Spleen (tissue), 11 donors: ENCODE measurements around the gene PRUNE1. TPM values are rescaled to one million over a fixed set of nuclear protein-coding genes. Genes with fewer than 3 reads are reported as not detected.

Experiments used
- DNase-seq: peaks from one replicate; pipeline ENCODE4 v3.0.0-alpha.2; 2020
- H3K27ac ChIP-seq, 8 donors: fragments of 200-600 bp; sonication (generic) in 7 of 8; 1 replicate in 4 of 8; 2 replicates in 4 of 8; pipeline versions ENCODE4 v1.5.0 to v1.8.0; 2016 to 2021; ENCODE audit warnings: inconsistent platforms in 4 of 8, mild to moderate bottlenecking in 4 of 8, moderate library complexity in 1 of 8
- H3K27me3 ChIP-seq, 7 donors: fragments of 200-600 bp; sonication (generic) in 6 of 7; replicated peaks in 1 of 7; 1 replicate in 4 of 7; 2 replicates in 3 of 7; pipeline versions ENCODE4 v1.5.0 to v1.8.0; 2016 to 2021; ENCODE audit warnings: inconsistent platforms in 3 of 7, mild to moderate bottlenecking in 1 of 7
- H3K36me3 ChIP-seq, 6 donors: fragments of 200-600 bp; sonication (generic) in 5 of 6; 1 replicate in 4 of 6; 2 replicates in 2 of 6; pipeline versions ENCODE4 v1.5.0 to v1.8.0; 2016 to 2021; ENCODE audit warnings: inconsistent platforms in 2 of 6
- H3K4me1 ChIP-seq, 6 donors: fragments of 200-600 bp; sonication (generic) in 5 of 6; 1 replicate in 3 of 6; 2 replicates in 3 of 6; pipeline versions ENCODE4 v1.5.0 to v1.8.0; 2016 to 2021; ENCODE audit warnings: inconsistent platforms in 3 of 6
- H3K4me3 ChIP-seq, 8 donors: fragments of 200-600 bp; sonication (generic) in 7 of 8; 1 replicate in 4 of 8; 2 replicates in 4 of 8; pipeline versions ENCODE4 v1.5.0 to v1.8.0; 2016 to 2021; ENCODE audit warnings: inconsistent platforms in 4 of 8, mild to moderate bottlenecking in 4 of 8, moderate library complexity in 2 of 8
- H3K9me3 ChIP-seq, 8 donors: fragments of 200-600 bp; sonication (generic) in 7 of 8; 1 replicate in 4 of 8; 2 replicates in 4 of 8; pipeline versions ENCODE4 v1.5.0 to v1.8.0; 2016 to 2021; ENCODE audit warnings: inconsistent platforms in 4 of 8
- POLR2A ChIP-seq, 3 donors: fragments of 450-650 bp; IDR thresholded peaks; one replicate each; pipeline ENCODE4 v1.5.1; 2017; ENCODE audit warnings: antibody characterized with exemption in 3 of 3, mild to moderate bottlenecking in 1 of 3
- POLR2AphosphoS5 ChIP-seq, 3 donors: sonication (generic); formaldehyde crosslinking; IDR thresholded peaks; one replicate each; pipeline ENCODE4 v1.5.1; 2017; ENCODE audit warnings: antibody characterized with exemption in 3 of 3
- WGBS, 5 donors: extraction: QIAGEN DNeasy Blood & Tissue Kit in 3 of 5; methylation state at CpG; one replicate each; pipeline versions ENCODE4 v1.1.5 to v1.1.7; 2013 to 2018; 5-methylcytosine and 5-hydroxymethylcytosine counted together
- intact Hi-C: fragments of 100-400 bp; cut with DNase I; formaldehyde crosslinking; loops from one replicate; pipeline ENCODE4 v1.15.0; 2023; ENCODE audit warnings: low total_unique reads
- polyA plus RNA-seq, 3 donors: library from polyadenylated mRNA; stranded (reverse); fragments of 200-250 nt; gene quantifications; one replicate each; pipeline ENCODE4 v1.2.1, GENCODE V29; 2013
- total RNA-seq, 7 donors: library from RNA; depleted of rRNA in 3 of 7; stranded (reverse); fragments of >200 nt in 3 of 7; fragmentation: NEBNext Ultra II Directional in 4 of 7; extraction: Animal tissue kit (Norgen Biotek cat#: 25700) in 4 of 7; gene quantifications; one replicate each; pipeline versions ENCODE4 v1.1.0 to v1.2.1, GENCODE V29; 2016 to 2021
- TF ChIP-seq, protein P1 (sequence below), 11 experiments: fragments of 200-600 bp in 7 of 11; fragments of 450-650 bp in 4 of 11; sonication (generic) in 4 of 11; IDR thresholded peaks in 8 of 11; conservative IDR thresholded peaks in 3 of 11; 1 replicate in 7 of 11; 2 replicates in 4 of 11; pipeline versions ENCODE4 v1.4.0 to v1.8.0; 2016 to 2021; ENCODE audit warnings: antibody characterized with exemption in 11 of 11, inconsistent platforms in 4 of 11, mild to moderate bottlenecking in 1 of 11
- donor health status: healthy with polysubstance abuse.
- donor health status: DM: no; HTN: no; CAD: no; lungs with moderate emphysema.
- donor health status: DM: no; HTN: no; CAD: no.
- donor health status: Bipolar disorder and iron deficiency.
- donor health status: healthy.
- donor health status: DM: no; HTN: no; CAD: no.
- donor health status: DM: yes; HTN: yes; CAD: no.

Gene PRUNE1
- total and polyA plus RNA-seq, 10 donors: 9.2 to 22.6 (median 17.0) TPM

DNA sequence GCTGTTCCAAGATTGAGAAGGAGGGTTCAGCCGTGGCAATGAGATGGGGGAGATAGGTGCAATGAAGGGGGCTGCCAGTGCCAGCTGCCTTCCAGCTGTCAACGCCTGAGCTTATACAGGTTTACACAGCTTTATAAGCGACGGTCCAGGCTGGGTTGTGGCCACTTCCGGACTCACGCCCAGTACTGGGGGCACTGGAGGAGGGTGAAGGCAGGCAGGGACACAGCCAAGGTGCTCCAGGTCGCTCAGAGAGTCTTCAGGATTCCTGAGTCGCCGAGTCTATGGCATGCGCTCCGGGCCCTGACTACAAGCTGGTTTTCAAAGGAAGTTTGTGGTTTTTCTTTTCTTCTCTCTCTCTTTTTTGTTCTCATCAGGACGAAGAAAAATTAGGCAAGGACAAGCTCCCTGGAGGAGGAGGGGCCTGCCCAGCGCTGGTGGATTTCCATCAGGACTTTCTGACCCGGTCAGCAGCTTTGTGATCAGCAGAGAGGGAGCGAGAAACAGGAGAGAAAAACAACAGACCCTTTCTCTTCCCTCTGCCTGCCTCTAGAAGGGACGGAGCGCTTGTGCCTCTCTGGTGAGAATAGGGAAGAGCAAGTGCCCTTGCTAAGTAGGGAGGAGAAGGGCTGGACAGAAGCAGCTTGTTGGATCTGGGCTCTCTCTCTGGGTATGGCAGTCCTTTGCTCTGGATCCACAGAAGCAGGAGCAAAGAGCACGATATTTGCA lies 1.8 kb upstream of the PRUNE1 start, which contains the start of gene MINDY1:
Gene MINDY1, minus strand, starts transcription at position 576 of the 726 bp plus-strand sequence. CDS start 4,285 bp downstream, outside the sequence.
- 3 to 6% (median 5%) methylated on average over 18 of the region's 18 CpGs for WGBS, 5 donors
- TF ChIP-seq, protein P1, sequence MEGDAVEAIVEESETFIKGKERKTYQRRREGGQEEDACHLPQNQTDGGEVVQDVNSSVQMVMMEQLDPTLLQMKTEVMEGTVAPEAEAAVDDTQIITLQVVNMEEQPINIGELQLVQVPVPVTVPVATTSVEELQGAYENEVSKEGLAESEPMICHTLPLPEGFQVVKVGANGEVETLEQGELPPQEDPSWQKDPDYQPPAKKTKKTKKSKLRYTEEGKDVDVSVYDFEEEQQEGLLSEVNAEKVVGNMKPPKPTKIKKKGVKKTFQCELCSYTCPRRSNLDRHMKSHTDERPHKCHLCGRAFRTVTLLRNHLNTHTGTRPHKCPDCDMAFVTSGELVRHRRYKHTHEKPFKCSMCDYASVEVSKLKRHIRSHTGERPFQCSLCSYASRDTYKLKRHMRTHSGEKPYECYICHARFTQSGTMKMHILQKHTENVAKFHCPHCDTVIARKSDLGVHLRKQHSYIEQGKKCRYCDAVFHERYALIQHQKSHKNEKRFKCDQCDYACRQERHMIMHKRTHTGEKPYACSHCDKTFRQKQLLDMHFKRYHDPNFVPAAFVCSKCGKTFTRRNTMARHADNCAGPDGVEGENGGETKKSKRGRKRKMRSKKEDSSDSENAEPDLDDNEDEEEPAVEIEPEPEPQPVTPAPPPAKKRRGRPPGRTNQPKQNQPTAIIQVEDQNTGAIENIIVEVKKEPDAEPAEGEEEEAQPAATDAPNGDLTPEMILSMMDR (IDR thresholded peaks at IDR 0.05 in 8 of 11, conservative IDR thresholded peaks at IDR 0.05 in 3 of 11): peak in 9 of 11 experiments; percentile 33 to 63 (median 44)
- peak; percentile 48 to 90 (median 69) for TF ChIP-seq POLR2AphosphoS5 (IDR thresholded peaks at IDR 0.05)
- peak in 1 of 3 donors; percentile 67 for TF ChIP-seq POLR2A (IDR thresholded peaks at IDR 0.05)
- Histone ChIP-seq H3K4me1 (peaks cover 44 to 100% (median 88%) of the 10 kb centered on the region in 6 donors), H3K36me3 (peaks cover 0 to 12% (median 0%) of the 10 kb centered on the region in 6 donors), H3K27me3 (no peaks in the 10 kb centered on the region), H3K27ac (peak within 1 kb of the TSS; percentile 84 to 95 (median 90)), H3K4me3 (peak within 1 kb of the TSS; percentile 53 to 87 (median 61)), H3K9me3 (no peaks in the 10 kb centered on the region)
- intact Hi-C loops: no loop called here
- peak; percentile 88 for DNase-seq

DNA sequence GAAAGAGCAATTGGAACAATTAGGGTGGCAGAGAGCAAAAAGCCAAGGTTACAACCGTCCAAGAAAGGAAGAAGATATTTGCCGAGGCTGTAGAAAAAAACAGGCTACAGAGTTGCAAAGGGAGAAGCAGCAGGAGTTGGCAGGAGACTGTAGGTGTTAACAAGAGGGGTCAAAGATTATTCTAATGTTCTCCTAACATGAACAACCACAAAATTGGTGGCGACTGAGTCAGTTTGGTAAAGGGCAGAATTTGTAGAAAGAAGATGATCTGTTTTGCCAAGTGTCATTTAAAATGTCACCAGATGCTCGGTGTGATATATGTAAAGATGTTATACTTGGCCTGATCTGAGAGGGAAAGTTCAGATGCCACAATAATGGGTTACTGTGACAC lies 401 bp upstream of the PRUNE1 start:
- Histone ChIP-seq H3K4me1 (peaks cover 41 to 100% (median 88%) of the 10 kb centered on the region in 6 donors), H3K27me3 (no peaks in the 10 kb centered on the region), H3K9me3 (no peaks in the 10 kb centered on the region), H3K27ac (peak overlapping the region; percentile 84 to 95 (median 90)), H3K4me3 (peak overlapping the region; percentile 19 to 87 (median 60)), H3K36me3 (peaks cover 0 to 2% (median 0%) of the 10 kb centered on the region in 6 donors)
- TF ChIP-seq POLR2A (IDR thresholded peaks at IDR 0.05): no peak
- TF ChIP-seq, protein P1 (IDR thresholded peaks at IDR 0.05 in 8 of 11, conservative IDR thresholded peaks at IDR 0.05 in 3 of 11): no peak
- no peak for TF ChIP-seq POLR2AphosphoS5 (IDR thresholded peaks at IDR 0.05)
- DNase-seq: no peak
- intact Hi-C loops: no loop called here
- 17 to 21% (median 20%) methylated on average over 4 of the region's 4 CpGs for WGBS, 5 donors

DNA sequence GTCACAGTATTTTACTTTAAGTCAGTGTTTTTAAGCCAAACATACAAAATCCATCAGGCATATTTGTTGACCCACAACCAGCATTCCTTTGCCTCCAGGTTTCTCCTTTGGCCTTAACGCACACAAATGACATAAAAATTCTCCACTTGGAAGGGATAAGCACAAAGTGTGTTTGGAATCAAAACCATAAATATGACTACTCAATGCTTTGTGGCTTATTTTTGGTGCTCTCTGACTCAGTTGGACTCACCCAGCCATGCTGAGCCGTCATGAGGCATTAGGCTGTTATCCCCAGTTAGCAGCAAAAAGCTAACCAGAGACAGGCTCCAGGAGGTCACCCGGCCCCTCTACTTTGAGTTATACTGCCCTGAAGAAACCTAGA lies 948 bp downstream of the PRUNE1 start:
- peak overlapping the region; percentile 19 to 87 (median 60) for H3K4me3 ChIP-seq
- H3K4me1 ChIP-seq: peaks cover 37 to 100% (median 86%) of the 10 kb centered on the region in 6 donors
- no peak for DNase-seq
- H3K36me3 ChIP-seq: peaks cover 0 to 9% (median 0%) of the 10 kb centered on the region in 6 donors
- intact Hi-C loops: no loop called here
- WGBS, 5 donors: 63 to 80% (median 72%) methylated on average over 3 of the region's 3 CpGs
- no peaks in the 10 kb centered on the region for H3K9me3 ChIP-seq
- H3K27ac ChIP-seq: peak overlapping the region; percentile 16 to 95 (median 90)
- H3K27me3 ChIP-seq: no peaks in the 10 kb centered on the region
- TF ChIP-seq POLR2AphosphoS5 (IDR thresholded peaks at IDR 0.05): no peak
- TF ChIP-seq, protein P1 (IDR thresholded peaks at IDR 0.05 in 8 of 11, conservative IDR thresholded peaks at IDR 0.05 in 3 of 11): no peak
- TF ChIP-seq POLR2A (IDR thresholded peaks at IDR 0.05): no peak

DNA sequence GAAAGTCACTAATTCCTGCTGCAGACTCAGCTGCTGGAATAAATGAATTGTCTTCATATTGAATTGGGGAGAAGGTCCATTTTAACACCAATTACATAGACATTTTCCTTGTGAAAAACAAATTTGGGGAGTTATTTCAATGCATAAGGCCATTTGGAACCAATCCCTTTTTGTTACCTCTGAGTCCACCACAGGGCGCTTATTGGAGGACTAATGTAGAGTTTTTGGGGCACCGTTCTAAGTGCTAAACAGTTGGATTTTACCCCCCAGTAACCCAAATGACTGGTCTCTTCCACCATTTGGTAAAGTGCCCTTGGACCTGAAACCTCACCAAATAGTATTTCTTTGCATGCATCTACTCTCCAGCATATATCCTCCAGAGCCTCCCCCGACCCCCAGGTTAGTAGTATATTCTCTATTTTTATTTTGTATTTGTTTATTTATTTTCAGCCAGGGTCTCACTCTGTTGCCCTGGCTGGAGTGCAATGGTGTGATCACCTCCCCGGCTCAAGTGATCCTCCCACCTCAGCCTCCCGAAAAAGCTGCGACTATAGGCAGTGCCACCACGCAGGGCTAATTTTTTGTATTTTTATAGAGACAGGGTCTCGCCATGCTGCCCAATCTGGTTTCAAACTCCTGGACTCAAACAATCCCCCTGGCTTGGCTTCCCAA lies 1.6 kb downstream of the PRUNE1 start:
- 95 to 96% (median 96%) methylated on average over 8 of the region's 8 CpGs for WGBS, 5 donors
- Histone ChIP-seq H3K27ac (peak overlapping the region in 4 of 8 donors; percentile 86 to 95 (median 91)), H3K9me3 (no peaks in the 10 kb centered on the region), H3K4me1 (peaks cover 35 to 97% (median 81%) of the 10 kb centered on the region in 6 donors), H3K4me3 (peak overlapping the region in 1 of 8 donors; percentile 87), H3K27me3 (no peaks in the 10 kb centered on the region), H3K36me3 (peaks cover 0 to 9% (median 0%) of the 10 kb centered on the region in 6 donors)
- TF ChIP-seq POLR2AphosphoS5 (IDR thresholded peaks at IDR 0.05): no peak
- no peak for TF ChIP-seq POLR2A (IDR thresholded peaks at IDR 0.05)
- TF ChIP-seq, protein P1 (IDR thresholded peaks at IDR 0.05 in 8 of 11, conservative IDR thresholded peaks at IDR 0.05 in 3 of 11): no peak
- DNase-seq: no peak
- intact Hi-C loops: no loop called here
